Thoracic aorta (tissue), 2 donors: ENCODE measurements around the gene PROCA1. TPM values are rescaled to one million over a fixed set of nuclear protein-coding genes. Genes with fewer than 3 reads are reported as not detected.

Experiments
- ATAC-seq: fragments of 150-250 bp; one replicate; pipeline ENCODE4 v1.8.0; 2017; ENCODE audit warnings: low read depth; ENCODE audit not compliant: insufficient number of reproducible peaks, low FRiP score
- DNase-seq: peaks from one replicate; pipeline ENCODE4 v3.0.0-alpha.2; 2020; ENCODE audit warnings: low spot score
- H3K27ac ChIP-seq, 2 donors: fragments of 200-600 bp; sonication (generic); 1 replicate in 1 of 2; 2 replicates in 1 of 2; pipeline ENCODE4 v1.5.1; 2016; ENCODE audit warnings: mild to moderate bottlenecking in 2 of 2, moderate library complexity in 2 of 2
- H3K27me3 ChIP-seq: fragments of 200-600 bp; sonication (generic); replicated peaks from 2 replicates; pipeline ENCODE4 v1.6.0; 2016; ENCODE audit warnings: mild to moderate bottlenecking; ENCODE audit not compliant: insufficient read depth
- H3K36me3 ChIP-seq: fragments of 200-600 bp; sonication (generic); one replicate; pipeline ENCODE4 v1.5.1; 2016
- H3K4me1 ChIP-seq, 2 donors: fragments of 200-600 bp; sonication (generic); 1 replicate in 1 of 2; 2 replicates in 1 of 2; pipeline versions ENCODE4 v1.5.1 to v1.6.0; 2016; ENCODE audit warnings: low read depth in 2 of 2, mild to moderate bottlenecking in 1 of 2; ENCODE audit not compliant: control insufficient read depth in 1 of 2
- H3K4me3 ChIP-seq: fragments of 200-600 bp; sonication (generic); 2 replicates; pipeline ENCODE4 v1.5.1; 2016; ENCODE audit warnings: mild to moderate bottlenecking
- H3K9me3 ChIP-seq: fragments of 200-600 bp; sonication (generic); 2 replicates; pipeline ENCODE4 v1.5.1; 2016
- total RNA-seq, 2 donors: library from RNA; depleted of rRNA; stranded (reverse); fragments of >200 nt; gene quantifications; one replicate each; pipeline versions ENCODE4 v1.1.0 to v1.2.3, GENCODE V29; 2016
- TF ChIP-seq, protein P1 (sequence below): fragments of 200-600 bp; sonication (generic); IDR thresholded peaks from one replicate; pipeline ENCODE4 v1.5.1; 2019; ENCODE audit warnings: antibody characterized with exemption

The PROCA1 gene
- total RNA-seq, 2 donors from 2014 or later: 1.1 to 1.8 TPM

DNA sequence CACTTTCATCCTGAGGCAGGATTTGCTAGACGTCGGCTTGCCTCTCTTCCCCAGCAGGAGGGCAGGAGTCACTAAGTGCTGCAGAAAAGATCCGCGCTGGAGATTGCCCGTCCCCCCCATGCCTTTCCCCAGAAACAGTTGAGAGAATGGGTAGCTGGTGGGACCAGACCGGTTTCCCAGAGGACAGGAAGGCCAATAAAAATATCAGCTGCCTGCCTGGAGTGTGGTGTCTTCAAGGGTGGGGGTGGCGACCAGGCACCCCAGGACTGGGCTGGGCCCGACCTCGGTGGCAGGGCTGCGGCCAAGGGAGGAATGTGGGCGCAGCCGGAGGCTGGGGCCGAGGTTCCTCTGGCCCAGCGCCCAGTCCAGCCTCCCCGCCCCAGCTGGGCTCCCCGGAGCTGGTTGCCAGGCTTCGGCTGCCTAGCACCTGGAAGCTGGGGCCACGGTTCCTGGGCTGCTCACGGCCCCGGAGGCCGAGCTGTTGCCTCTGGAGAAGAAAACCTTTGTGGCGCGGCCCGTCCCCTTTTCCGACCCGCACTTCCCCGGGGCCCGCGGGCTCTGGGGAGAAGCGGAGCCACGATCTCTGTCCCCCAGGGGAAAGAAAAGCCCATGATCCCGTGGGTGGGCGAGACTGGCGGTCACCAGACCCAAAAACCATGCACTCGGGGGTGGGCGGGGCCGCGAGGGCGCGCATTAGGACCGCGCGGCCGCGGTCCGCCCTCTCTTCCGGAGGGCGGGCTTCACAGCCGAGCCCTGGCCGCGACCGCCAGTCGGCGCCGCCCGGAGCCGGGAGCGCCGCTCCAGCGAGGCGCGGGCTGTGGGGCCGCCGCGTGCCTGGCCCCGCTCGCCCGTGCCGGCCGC is 31.8 kb upstream of the PROCA1 start, which contains the start of gene TRAF4:
Gene TRAF4, plus strand, starts transcription at position 769 of the 861 bp plus-strand sequence. CDS start 102 bp downstream, outside the sequence.
- Histone ChIP-seq H3K9me3 (no peaks in the 10 kb centered on the region), H3K4me1 (peaks cover 23 to 47% of the 10 kb centered on the region in 2 donors), H3K27me3 (no peaks in the 10 kb centered on the region), H3K27ac (peak within 1 kb of the TSS; percentile 86 to 93), H3K4me3 (peak within 1 kb of the TSS; percentile 88), H3K36me3 (peaks cover 1% of the 10 kb centered on the region)
- peak; percentile 56 for ATAC-seq
- TF ChIP-seq, protein P1, sequence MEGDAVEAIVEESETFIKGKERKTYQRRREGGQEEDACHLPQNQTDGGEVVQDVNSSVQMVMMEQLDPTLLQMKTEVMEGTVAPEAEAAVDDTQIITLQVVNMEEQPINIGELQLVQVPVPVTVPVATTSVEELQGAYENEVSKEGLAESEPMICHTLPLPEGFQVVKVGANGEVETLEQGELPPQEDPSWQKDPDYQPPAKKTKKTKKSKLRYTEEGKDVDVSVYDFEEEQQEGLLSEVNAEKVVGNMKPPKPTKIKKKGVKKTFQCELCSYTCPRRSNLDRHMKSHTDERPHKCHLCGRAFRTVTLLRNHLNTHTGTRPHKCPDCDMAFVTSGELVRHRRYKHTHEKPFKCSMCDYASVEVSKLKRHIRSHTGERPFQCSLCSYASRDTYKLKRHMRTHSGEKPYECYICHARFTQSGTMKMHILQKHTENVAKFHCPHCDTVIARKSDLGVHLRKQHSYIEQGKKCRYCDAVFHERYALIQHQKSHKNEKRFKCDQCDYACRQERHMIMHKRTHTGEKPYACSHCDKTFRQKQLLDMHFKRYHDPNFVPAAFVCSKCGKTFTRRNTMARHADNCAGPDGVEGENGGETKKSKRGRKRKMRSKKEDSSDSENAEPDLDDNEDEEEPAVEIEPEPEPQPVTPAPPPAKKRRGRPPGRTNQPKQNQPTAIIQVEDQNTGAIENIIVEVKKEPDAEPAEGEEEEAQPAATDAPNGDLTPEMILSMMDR: no peak
- no peak for DNase-seq

DNA sequence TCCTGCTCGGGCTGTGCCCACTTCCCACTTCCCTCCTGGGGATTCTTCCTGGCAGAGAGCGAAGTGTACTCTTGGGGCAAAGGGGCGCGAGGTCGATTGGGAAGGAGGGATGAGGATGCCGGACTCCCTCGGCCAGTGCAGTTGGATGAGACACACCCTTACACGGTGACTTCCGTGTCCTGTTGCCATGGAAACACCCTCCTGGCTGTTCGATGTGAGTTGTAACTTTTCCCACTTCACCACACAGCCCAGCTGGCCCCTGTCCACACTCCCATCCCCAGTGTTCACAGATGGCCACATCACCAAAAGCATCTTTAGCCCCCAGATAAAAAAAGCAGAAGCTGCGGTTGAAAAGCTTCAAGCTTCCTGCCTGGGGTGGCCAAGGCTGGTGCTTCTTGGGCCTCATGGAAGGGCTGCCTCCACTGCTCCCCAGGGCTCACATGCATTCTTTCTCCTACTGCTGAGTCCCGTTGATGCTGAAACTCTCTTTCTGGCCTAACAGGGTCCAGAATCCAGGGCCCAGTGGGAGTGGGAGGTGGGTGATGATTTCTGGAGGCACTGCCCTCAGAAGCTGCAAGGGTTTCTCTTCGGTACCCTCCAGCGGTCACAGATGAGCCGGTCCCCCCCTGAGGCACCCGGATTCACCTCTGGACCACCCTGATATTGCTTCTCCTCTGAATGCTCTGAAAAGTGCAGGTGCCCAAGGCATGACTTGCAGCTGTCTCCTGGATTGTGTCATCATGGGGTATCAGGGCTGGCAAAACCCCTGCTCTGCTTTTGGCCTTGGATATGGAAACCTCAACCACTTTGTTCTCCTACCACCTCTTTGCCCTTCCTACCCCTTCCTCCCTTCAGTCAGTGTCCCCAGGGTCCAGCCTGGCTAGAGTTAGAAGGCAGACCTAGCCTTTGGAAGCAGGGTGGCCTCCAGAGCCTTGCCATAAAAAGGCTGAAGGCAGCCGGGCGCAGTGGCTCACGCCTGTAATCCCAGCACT is 30.0 kb upstream of the PROCA1 start:
- no peaks in the 10 kb centered on the region for H3K36me3 ChIP-seq
- ATAC-seq (no peak), DNase-seq (no peak)
- no peak overlapping the region for H3K4me3 ChIP-seq
- H3K27ac ChIP-seq: no peak overlapping the region
- no peaks in the 10 kb centered on the region for H3K27me3 ChIP-seq
- TF ChIP-seq, protein P1: no peak
- H3K9me3 ChIP-seq: no peaks in the 10 kb centered on the region
- H3K4me1 ChIP-seq: peaks cover 15 to 37% of the 10 kb centered on the region in 2 donors

DNA sequence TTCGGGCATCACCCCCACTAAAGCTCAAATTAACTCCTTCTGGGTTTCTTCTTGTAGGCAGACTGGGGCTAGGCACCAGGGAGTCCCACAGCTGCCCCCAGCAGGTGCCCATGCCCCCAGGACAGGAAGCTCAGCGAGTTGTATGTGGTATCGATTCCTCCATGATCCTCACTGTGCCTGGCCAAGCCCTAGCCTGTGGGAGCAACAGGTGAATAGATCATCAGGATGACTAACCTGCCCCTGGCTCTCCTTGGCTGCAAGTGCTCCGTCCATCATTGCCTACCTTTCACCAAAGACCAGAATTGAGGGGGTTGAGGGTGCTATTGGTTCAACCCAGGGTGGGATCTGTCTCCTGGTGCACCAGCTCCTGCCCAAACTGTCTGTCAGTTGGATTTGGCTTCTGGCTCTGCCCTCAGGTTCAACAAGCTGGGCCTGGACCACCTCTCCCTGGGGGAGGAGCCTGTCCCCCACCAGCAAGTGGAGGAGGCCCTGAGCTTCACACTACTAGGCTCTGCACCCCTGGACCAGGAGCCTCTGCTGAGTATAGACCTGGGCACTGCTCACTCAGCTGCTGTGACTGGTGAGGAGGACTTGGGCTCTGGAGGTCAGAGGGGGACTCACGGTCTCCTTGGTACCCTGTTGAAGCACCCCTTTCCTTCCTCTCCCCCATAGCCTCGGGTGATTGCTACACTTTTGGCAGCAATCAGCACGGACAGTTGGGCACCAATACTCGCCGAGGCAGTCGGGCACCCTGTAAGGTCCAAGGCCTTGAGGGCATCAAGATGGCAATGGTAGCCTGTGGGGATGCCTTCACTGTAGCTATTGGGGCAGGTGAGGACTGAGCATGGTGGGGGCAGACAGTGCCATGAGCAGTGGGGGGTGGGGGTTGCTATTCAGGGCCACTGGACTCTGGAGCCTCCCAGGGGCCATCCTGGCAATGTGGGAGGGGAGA is 29.0 kb upstream of the PROCA1 start:
- no peak overlapping the region for H3K27ac ChIP-seq
- H3K9me3 ChIP-seq: no peaks in the 10 kb centered on the region

DNA sequence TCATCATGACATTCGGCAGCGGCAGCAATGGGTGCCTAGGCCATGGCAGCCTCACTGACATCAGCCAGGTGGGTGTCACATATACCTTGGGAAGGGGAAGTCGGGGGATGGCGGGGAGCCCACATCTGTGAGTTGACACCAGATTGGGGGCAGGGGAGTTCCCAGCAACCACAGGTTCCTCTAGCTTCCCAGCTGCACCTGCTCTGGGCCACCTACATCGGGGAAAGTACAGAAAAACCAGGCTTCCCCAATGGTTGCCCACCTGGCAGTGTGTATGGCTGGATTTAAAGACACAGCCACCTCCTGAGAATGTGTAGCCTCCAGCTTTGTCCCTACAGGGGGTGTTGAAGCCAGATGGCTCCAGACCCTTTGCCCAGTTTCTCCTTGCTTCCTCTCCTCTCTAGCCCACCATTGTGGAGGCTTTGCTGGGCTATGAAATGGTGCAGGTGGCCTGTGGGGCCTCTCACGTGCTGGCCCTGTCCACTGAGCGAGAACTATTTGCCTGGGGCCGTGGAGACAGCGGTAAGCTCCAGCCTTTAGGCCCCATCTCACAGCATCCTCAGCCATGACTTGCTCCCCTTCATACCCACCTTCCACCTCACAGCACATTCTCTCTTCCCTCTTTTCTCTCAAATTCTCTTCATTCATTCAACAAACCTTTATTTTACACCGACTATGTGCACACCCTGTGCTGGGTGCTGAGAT is 27.1 kb upstream of the PROCA1 start:
- H3K27me3 ChIP-seq: no peaks in the 10 kb centered on the region
- H3K9me3 ChIP-seq: no peaks in the 10 kb centered on the region
- ATAC-seq (no peak), DNase-seq (no peak)
- no peak overlapping the region for H3K4me3 ChIP-seq
- peaks cover 0 to 12% of the 10 kb centered on the region in 2 donors for H3K4me1 ChIP-seq
- no peaks in the 10 kb centered on the region for H3K36me3 ChIP-seq
- TF ChIP-seq, protein P1: no peak
- H3K27ac ChIP-seq: no peak overlapping the region

More for the DNA sequence above, 29.0 kb upstream of the PROCA1 start:
- no peaks in the 10 kb centered on the region for H3K27me3 ChIP-seq
- DNase-seq (no peak), ATAC-seq (no peak)
- H3K36me3 ChIP-seq: no peaks in the 10 kb centered on the region
- H3K4me1 ChIP-seq: peaks cover 5 to 27% of the 10 kb centered on the region in 2 donors
- no peak overlapping the region for H3K4me3 ChIP-seq
- TF ChIP-seq, protein P1: no peak
